Stomach (tissue), 9 donors: ENCODE results near the gene SLC6A18. TPM values are rescaled to one million over a fixed set of nuclear protein-coding genes. Genes with fewer than 3 reads are reported as not detected.

Experiments used
- DNase-seq, 2 donors: peaks; one replicate each; pipeline versions ENCODE4 v3.0.0 to v3.0.0-alpha.2; 2013 to 2019
- H3K27ac ChIP-seq, 5 donors: fragments of 200-600 bp in 4 of 5; sonication (generic) in 4 of 5; one replicate each; pipeline ENCODE4 v1.5.1; 2013 to 2019; ENCODE audit warnings: mild to moderate bottlenecking in 1 of 5, moderate library complexity in 1 of 5
- H3K27me3 ChIP-seq, 3 donors: fragments of 200-600 bp; sonication (generic); one replicate each; pipeline ENCODE4 v1.5.1; 2017 to 2019; ENCODE audit warnings: mixed run types in 1 of 3
- H3K36me3 ChIP-seq, 4 donors: fragments of 200-600 bp; sonication (generic); 1 replicate in 3 of 4; 2 replicates in 1 of 4; pipeline ENCODE4 v1.5.1; 2016 to 2019
- H3K4me1 ChIP-seq, 4 donors: fragments of 200-600 bp; sonication (generic); one replicate each; pipeline ENCODE4 v1.5.1; 2016 to 2019
- H3K4me3 ChIP-seq, 4 donors: fragments of 200-600 bp; sonication (generic) in 3 of 4; one replicate each; pipeline ENCODE4 v1.5.1; 2016 to 2019; ENCODE audit warnings: mild to moderate bottlenecking in 1 of 4
- H3K9me3 ChIP-seq, 4 donors: fragments of 200-600 bp; sonication (generic); one replicate each; pipeline ENCODE4 v1.5.1; 2016 to 2019
- EP300 ChIP-seq: sonication (generic); formaldehyde crosslinking; IDR thresholded peaks from one replicate; pipeline ENCODE4 v1.6.1; 2017; ENCODE audit warnings: antibody characterized with exemption
- POLR2A ChIP-seq, 4 donors: fragments of 450-650 bp; IDR thresholded peaks; one replicate each; pipeline ENCODE4 v1.6.1; 2016; ENCODE audit warnings: antibody characterized with exemption in 4 of 4, control low read depth in 2 of 4, mild to moderate bottlenecking in 1 of 4, moderate library complexity in 1 of 4
- POLR2AphosphoS5 ChIP-seq, 3 donors: sonication (generic); formaldehyde crosslinking; IDR thresholded peaks; one replicate each; pipeline ENCODE4 v1.6.1; 2016; ENCODE audit warnings: antibody characterized with exemption in 3 of 3
- WGBS, 5 donors: extraction: QIAGEN DNeasy Blood & Tissue Kit in 3 of 5; methylation state at CpG; one replicate each; pipeline versions ENCODE4 v1.1.5 to v1.1.7; 2013 to 2018; 5-methylcytosine and 5-hydroxymethylcytosine counted together
- intact Hi-C: fragments of 100-400 bp; cut with DNase I; formaldehyde crosslinking; loops from one replicate; pipeline ENCODE4 v1.15.1; 2023; ENCODE audit warnings: low total_unique reads
- polyA plus RNA-seq, 3 donors: library from polyadenylated mRNA; stranded (reverse); fragments of 200-250 nt; gene quantifications; one replicate each; pipeline ENCODE4 v1.2.3, GENCODE V29; 2013
- total RNA-seq, 5 donors: library from RNA; depleted of rRNA; stranded (reverse); fragments of >200 nt; gene quantifications; one replicate each; pipeline versions ENCODE4 v1.1.0 to v1.2.3, GENCODE V29; 2014 to 2016
- TF ChIP-seq, protein P1 (sequence below), 7 experiments: fragments of 450-650 bp in 4 of 7; fragments of 200-600 bp in 3 of 7; sonication (generic) in 3 of 7; IDR thresholded peaks; one replicate each; pipeline ENCODE4 v1.5.1; 2016 to 2019; ENCODE audit warnings: antibody characterized with exemption in 7 of 7, control low read depth in 2 of 7, mild to moderate bottlenecking in 1 of 7
- donor health status: healthy with polysubstance abuse.
- donor health status: Bipolar disorder and iron deficiency.
- donor health status: healthy.

Gene SLC6A18
- total and polyA plus RNA-seq, 8 donors, result not detected

- H3K27ac ChIP-seq, result no peak overlapping the region
- WGBS, 5 donors, result 77 to 89% (median 85%) methylated on average over 6 to 24 of the region's 24 CpGs
- TF ChIP-seq POLR2AphosphoS5 (IDR thresholded peaks at IDR 0.05), result no peak
- no peak for TF ChIP-seq POLR2A (IDR thresholded peaks at IDR 0.05)
- TF ChIP-seq, protein P1, sequence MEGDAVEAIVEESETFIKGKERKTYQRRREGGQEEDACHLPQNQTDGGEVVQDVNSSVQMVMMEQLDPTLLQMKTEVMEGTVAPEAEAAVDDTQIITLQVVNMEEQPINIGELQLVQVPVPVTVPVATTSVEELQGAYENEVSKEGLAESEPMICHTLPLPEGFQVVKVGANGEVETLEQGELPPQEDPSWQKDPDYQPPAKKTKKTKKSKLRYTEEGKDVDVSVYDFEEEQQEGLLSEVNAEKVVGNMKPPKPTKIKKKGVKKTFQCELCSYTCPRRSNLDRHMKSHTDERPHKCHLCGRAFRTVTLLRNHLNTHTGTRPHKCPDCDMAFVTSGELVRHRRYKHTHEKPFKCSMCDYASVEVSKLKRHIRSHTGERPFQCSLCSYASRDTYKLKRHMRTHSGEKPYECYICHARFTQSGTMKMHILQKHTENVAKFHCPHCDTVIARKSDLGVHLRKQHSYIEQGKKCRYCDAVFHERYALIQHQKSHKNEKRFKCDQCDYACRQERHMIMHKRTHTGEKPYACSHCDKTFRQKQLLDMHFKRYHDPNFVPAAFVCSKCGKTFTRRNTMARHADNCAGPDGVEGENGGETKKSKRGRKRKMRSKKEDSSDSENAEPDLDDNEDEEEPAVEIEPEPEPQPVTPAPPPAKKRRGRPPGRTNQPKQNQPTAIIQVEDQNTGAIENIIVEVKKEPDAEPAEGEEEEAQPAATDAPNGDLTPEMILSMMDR (IDR thresholded peaks at IDR 0.05), result no peak
- no peak for TF ChIP-seq EP300
- H3K4me1 ChIP-seq, result peaks cover 5 to 27% (median 24%) of the 10 kb centered on the region in 4 donors
- no peak for DNase-seq
- H3K27me3 ChIP-seq, result peaks cover 0 to 97% (median 0%) of the 10 kb centered on the region in 3 donors
- no peak overlapping the region for H3K4me3 ChIP-seq
- no peaks in the 10 kb centered on the region for H3K9me3 ChIP-seq
- no peaks in the 10 kb centered on the region for H3K36me3 ChIP-seq
- intact Hi-C loops, result no loop called here
These were observed 21.7 kb upstream of the SLC6A18 start for GRCh38 chr5:1203311-1203967.

DNA sequence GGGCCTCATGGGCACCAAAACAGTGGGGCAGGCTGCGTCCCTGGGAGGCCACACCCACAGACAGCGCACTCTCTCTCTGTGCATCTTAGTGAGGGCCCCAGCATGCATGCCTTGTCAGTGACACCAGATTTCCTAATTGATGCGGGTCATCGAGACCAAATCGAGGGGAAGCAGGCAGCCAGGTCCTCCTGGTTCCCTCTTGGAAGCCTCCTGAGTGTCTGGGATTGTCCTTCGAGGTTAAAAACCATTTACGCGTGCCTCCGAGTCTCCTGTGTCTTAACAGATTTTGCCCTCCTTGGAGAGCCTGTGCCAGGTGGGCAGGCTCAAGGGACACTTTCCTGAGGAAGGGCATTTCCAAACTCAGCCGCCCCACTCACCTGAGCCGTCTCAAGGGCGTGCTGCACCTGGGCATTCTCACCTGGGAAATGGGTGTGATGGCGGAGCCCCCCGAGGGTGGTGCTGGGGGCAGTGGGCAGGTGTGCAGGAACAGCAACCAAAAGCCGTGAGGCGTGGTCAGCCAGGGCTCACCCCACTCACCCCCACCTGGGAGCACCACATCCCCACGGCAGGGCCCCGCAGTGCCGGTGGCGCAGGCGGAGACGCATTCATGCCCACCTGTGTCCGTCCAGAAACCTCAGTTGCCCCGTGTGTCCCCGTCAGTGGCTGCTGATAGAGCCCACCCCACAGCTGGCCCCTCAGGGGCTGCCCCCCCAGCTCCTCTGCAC, 21.1 kb upstream of the SLC6A18 start:
- TF ChIP-seq POLR2A (IDR thresholded peaks at IDR 0.05), result no peak
- TF ChIP-seq EP300, result no peak
- TF ChIP-seq, protein P1 (IDR thresholded peaks at IDR 0.05), result peak in 1 of 7 experiments; percentile 0
- Histone ChIP-seq H3K4me3 (no peak overlapping the region), H3K4me1 (peaks cover 5 to 27% (median 24%) of the 10 kb centered on the region in 4 donors), H3K36me3 (no peaks in the 10 kb centered on the region), H3K9me3 (no peaks in the 10 kb centered on the region), H3K27me3 (peaks cover 0 to 97% (median 0%) of the 10 kb centered on the region in 3 donors), H3K27ac (no peak overlapping the region)
- intact Hi-C loops, result no loop called here
- WGBS, 5 donors, result 78 to 86% (median 81%) methylated on average over 13 to 25 of the region's 25 CpGs
- no peak for DNase-seq

- intact Hi-C loops, result no loop called here
- 30 to 38% (median 35%) methylated on average over 18 of the region's 18 CpGs for WGBS, 5 donors
- no peak overlapping the region for H3K27ac ChIP-seq
- peak in 1 of 2 donors; percentile 86 for DNase-seq
- peaks cover 0 to 91% (median 0%) of the 10 kb centered on the region in 3 donors for H3K27me3 ChIP-seq
- H3K4me3 ChIP-seq, result no peak overlapping the region
- H3K9me3 ChIP-seq, result no peaks in the 10 kb centered on the region
- TF ChIP-seq, protein P1 (IDR thresholded peaks at IDR 0.05), result peak in 2 of 7 experiments; percentile 9 to 32
- TF ChIP-seq POLR2AphosphoS5 (IDR thresholded peaks at IDR 0.05), result no peak
- H3K4me1 ChIP-seq, result peaks cover 5 to 26% (median 23%) of the 10 kb centered on the region in 4 donors
- no peaks in the 10 kb centered on the region for H3K36me3 ChIP-seq
These were observed 20.4 kb upstream of the SLC6A18 start for GRCh38 chr5:1204693-1205242.

GRCh38 chr5:1205255-1206180, 19.7 kb upstream of the SLC6A18 start:
- no peak for DNase-seq
- no peak overlapping the region for H3K27ac ChIP-seq
- peaks cover 0 to 91% (median 0%) of the 10 kb centered on the region in 3 donors for H3K27me3 ChIP-seq
- TF ChIP-seq EP300 (no peak), POLR2A (IDR thresholded peaks at IDR 0.05) (no peak), POLR2AphosphoS5 (IDR thresholded peaks at IDR 0.05) (no peak)
- TF ChIP-seq, protein P1 (IDR thresholded peaks at IDR 0.05), result no peak
- H3K4me1 ChIP-seq, result peaks cover 0 to 18% (median 16%) of the 10 kb centered on the region in 4 donors
- H3K4me3 ChIP-seq, result no peak overlapping the region
- no peaks in the 10 kb centered on the region for H3K9me3 ChIP-seq
- WGBS, 5 donors, result 68 to 74% (median 73%) methylated on average over 11 of the region's 11 CpGs
- intact Hi-C loops, result no loop called here
- no peaks in the 10 kb centered on the region for H3K36me3 ChIP-seq
